CD14-positive monocyte (primary cell): ENCODE results near the gene NOB1. TPM values are rescaled to one million over a fixed set of nuclear protein-coding genes. Genes with fewer than 3 reads are reported as not detected.

Experiments used
- DNase-seq, 3 donors: peaks; one replicate each; pipeline ENCODE4 v3.0.0-alpha.2; 2011 to 2022
- H2AFZ ChIP-seq: 2 replicates; pipeline ENCODE4 v1.6.0; 2012; ENCODE audit warnings: mild to moderate bottlenecking, low read depth, low read length, inconsistent platforms; ENCODE audit not compliant: insufficient read depth, poor library complexity, severe bottlenecking
- H3K27ac ChIP-seq, 2 donors: 1 replicate in 1 of 2; 2 replicates in 1 of 2; pipeline ENCODE4 v1.5.1; 2012 to 2013; ENCODE audit warnings: low read length in 2 of 2, control low read depth in 1 of 2, inconsistent platforms in 1 of 2, low read depth in 1 of 2, mild to moderate bottlenecking in 1 of 2
- H3K27me3 ChIP-seq, 2 donors: one replicate each; pipeline versions ENCODE4 v1.6.0 to v1.6.1; 2011 to 2013; ENCODE audit warnings: low read length in 2 of 2; ENCODE audit not compliant: control insufficient read depth in 2 of 2, insufficient read depth in 2 of 2
- H3K36me3 ChIP-seq, 2 donors: replicated peaks in 1 of 2; 1 replicate in 1 of 2; 2 replicates in 1 of 2; pipeline versions ENCODE4 v1.5.1 to v1.6.1; 2012 to 2013; ENCODE audit warnings: low read length in 2 of 2, control low read depth in 1 of 2, inconsistent platforms in 1 of 2, mild to moderate bottlenecking in 1 of 2; ENCODE audit not compliant: insufficient read depth in 2 of 2, control insufficient read depth in 1 of 2
- H3K4me1 ChIP-seq, 2 donors: 1 replicate in 1 of 2; 2 replicates in 1 of 2; pipeline versions ENCODE4 v1.5.1 to v1.6.1; 2012 to 2013; ENCODE audit warnings: low read length in 2 of 2, control low read depth in 1 of 2, inconsistent platforms in 1 of 2, mild to moderate bottlenecking in 1 of 2, moderate library complexity in 1 of 2; ENCODE audit not compliant: insufficient read depth in 2 of 2, control insufficient read depth in 1 of 2
- H3K4me2 ChIP-seq: replicated peaks from 2 replicates; pipeline ENCODE3; 2012; ENCODE audit warnings: low read length, moderate library complexity, mild to moderate bottlenecking; ENCODE audit not compliant: poor library complexity, severe bottlenecking; ENCODE audit errors: extremely low read depth
- H3K4me3 ChIP-seq, 3 experiments: fragments of 200-600 bp in 1 of 3; sonication (generic) in 1 of 3; replicated peaks in 1 of 3; 1 replicate in 2 of 3; 2 replicates in 1 of 3; pipeline ENCODE4 v1.5.1; 2011 to 2013; ENCODE audit warnings: low read length in 3 of 3, mild to moderate bottlenecking in 3 of 3, control low read depth in 2 of 3, low read depth in 2 of 3, inconsistent platforms in 1 of 3, moderate library complexity in 1 of 3
- H3K79me2 ChIP-seq: 2 replicates; pipeline ENCODE4 v1.6.0; 2012; ENCODE audit warnings: mild to moderate bottlenecking, control low read depth, inconsistent platforms, low read length, moderate library complexity; ENCODE audit not compliant: insufficient read depth
- H3K9ac ChIP-seq: 2 replicates; pipeline ENCODE4 v1.6.0; 2017; ENCODE audit warnings: low read length, mild to moderate bottlenecking; ENCODE audit not compliant: insufficient read depth, poor library complexity, severe bottlenecking
- H3K9me3 ChIP-seq, 2 donors: replicated peaks in 1 of 2; 1 replicate in 1 of 2; 2 replicates in 1 of 2; pipeline versions ENCODE4 v1.5.1 to v1.6.1; 2012 to 2013; ENCODE audit warnings: low read length in 2 of 2, control low read depth in 1 of 2; ENCODE audit not compliant: control insufficient read depth in 1 of 2, insufficient read depth in 1 of 2
- H4K20me1 ChIP-seq: 2 replicates; pipeline ENCODE4 v1.6.0; 2012; ENCODE audit warnings: mild to moderate bottlenecking, low read length, control low read depth, moderate library complexity; ENCODE audit not compliant: insufficient read depth
- H3K27ac Mint-ChIP-seq, 7 donors: one replicate each; pipeline ENCODE4 v1.8.0; 2020; ENCODE audit warnings: mild to moderate bottlenecking in 7 of 7, mixed read lengths in 7 of 7, moderate library complexity in 6 of 7, inconsistent platforms in 2 of 7
- H3K27me3 Mint-ChIP-seq, 3 donors: one replicate each; pipeline ENCODE4 v1.8.0; 2021 to 2022; ENCODE audit warnings: low read depth in 3 of 3, mild to moderate bottlenecking in 3 of 3, mixed read lengths in 3 of 3, moderate library complexity in 3 of 3, inconsistent platforms in 1 of 3
- H3K36me3 Mint-ChIP-seq, 2 donors: one replicate each; pipeline ENCODE4 v1.8.0; 2020; ENCODE audit warnings: mixed read lengths in 2 of 2, inconsistent platforms in 1 of 2, mild to moderate bottlenecking in 1 of 2
- H3K4me1 Mint-ChIP-seq: one replicate; pipeline ENCODE4 v1.8.0; 2020; ENCODE audit warnings: mild to moderate bottlenecking, mixed read lengths
- H3K4me3 Mint-ChIP-seq, 2 donors: one replicate each; pipeline ENCODE4 v1.8.0; 2020; ENCODE audit warnings: mild to moderate bottlenecking in 2 of 2, mixed read lengths in 2 of 2, moderate library complexity in 1 of 2
- H3K9me3 Mint-ChIP-seq, 7 donors: one replicate each; pipeline ENCODE4 v1.8.0; 2020 to 2022; ENCODE audit warnings: mixed read lengths in 7 of 7, mild to moderate bottlenecking in 6 of 7, moderate library complexity in 6 of 7, inconsistent platforms in 2 of 7
- WGBS: methylation state at CpG from one replicate; pipeline ENCODE4 v1.1.5; 2013; ENCODE audit warnings: missing lambda C conversion rate; ENCODE audit not compliant: insufficient coverage; 5-methylcytosine and 5-hydroxymethylcytosine counted together
- intact Hi-C, 2 donors: fragments of 100-400 bp; cut with micrococcal nuclease; formaldehyde crosslinking; loops; one replicate each; pipeline versions ENCODE4 v1.15.0 to v1.15.1; 2023
- polyA plus RNA-seq, 3 donors: library from polyadenylated mRNA; depleted of rRNA in 1 of 3; unstranded in 2 of 3; stranded (reverse) in 1 of 3; fragments of 300-500 nt in 2 of 3; fragments of >200 nt in 1 of 3; fragmentation: Illumina TruSeq in 2 of 3; gene quantifications; 1 replicate in 2 of 3; 2 replicates in 1 of 3; pipeline ENCODE4 v1.2.3, GENCODE V29; 2012 to 2021
- TF ChIP-seq, protein P1 (sequence below): fragments of 200-600 bp; IDR thresholded peaks from one replicate; pipeline ENCODE4 v1.8.0; 2022; ENCODE audit warnings: antibody characterized with exemption, mild to moderate bottlenecking

Gene NOB1
- polyA plus RNA-seq, 3 donors, result 15.7 to 27.5 (median 18.0) TPM

DNA sequence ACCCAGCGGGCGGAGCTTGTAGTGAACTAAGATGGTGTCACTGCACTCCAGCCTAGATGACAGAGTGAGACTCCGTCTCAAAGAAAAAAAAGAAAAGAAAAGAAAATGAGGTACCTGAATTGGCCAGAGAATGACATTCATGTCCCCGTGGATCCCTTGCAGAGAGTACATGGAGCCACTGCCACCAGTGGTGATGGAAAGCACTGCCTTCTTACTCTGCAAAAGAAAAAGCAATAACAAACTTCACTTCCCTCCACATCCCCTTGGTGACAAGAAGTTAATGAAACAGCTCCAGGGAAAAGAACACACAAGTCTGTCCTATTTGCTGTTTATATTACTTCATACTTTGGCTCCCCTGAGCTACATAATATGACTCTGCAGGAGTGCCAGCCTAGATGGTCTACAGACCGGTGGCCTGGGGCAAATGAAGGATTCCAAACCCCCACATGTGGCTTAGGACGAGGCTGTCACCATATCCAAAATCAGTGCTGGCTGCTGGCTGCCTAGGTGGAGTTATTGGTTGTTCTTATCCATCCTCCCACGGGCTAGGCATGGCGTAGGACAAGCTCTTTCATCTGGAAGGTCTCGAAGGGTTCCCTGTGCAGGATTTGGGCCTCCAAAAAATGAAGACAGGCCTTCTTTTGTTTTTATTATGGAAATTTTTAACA is 41.7 kb downstream of the NOB1 start:
- Histone ChIP-seq H4K20me1 (no peaks in the 10 kb centered on the region), H3K4me3 (no peak overlapping the region), H3K27ac (no peak overlapping the region), H3K9ac (no peak overlapping the region), H3K36me3 (peaks cover 0 to 6% of the 10 kb centered on the region in 2 donors), H3K9me3 (no peaks in the 10 kb centered on the region), H3K27me3 (no peaks in the 10 kb centered on the region), H3K4me1 (no peaks in the 10 kb centered on the region), H3K4me2 (no peak overlapping the region), H2AFZ (no peak overlapping the region), H3K79me2 (no peaks in the 10 kb centered on the region)
- Mint-ChIP-seq H3K4me1 (no peaks in the 10 kb centered on the region), H3K27ac (no peak overlapping the region), H3K36me3 (peaks cover 8 to 17% of the 10 kb centered on the region in 2 donors), H3K9me3 (no peaks in the 10 kb centered on the region), H3K4me3 (no peak overlapping the region), H3K27me3 (peaks cover 0 to 2% (median 0%) of the 10 kb centered on the region in 3 donors)
- intact Hi-C loops, result loop anchor here in 1 of 2 donors (5.0 kb wide), 1 partner anchor 39 kb away; the partner anchor contains the start of gene NOB1
- TF ChIP-seq, protein P1, sequence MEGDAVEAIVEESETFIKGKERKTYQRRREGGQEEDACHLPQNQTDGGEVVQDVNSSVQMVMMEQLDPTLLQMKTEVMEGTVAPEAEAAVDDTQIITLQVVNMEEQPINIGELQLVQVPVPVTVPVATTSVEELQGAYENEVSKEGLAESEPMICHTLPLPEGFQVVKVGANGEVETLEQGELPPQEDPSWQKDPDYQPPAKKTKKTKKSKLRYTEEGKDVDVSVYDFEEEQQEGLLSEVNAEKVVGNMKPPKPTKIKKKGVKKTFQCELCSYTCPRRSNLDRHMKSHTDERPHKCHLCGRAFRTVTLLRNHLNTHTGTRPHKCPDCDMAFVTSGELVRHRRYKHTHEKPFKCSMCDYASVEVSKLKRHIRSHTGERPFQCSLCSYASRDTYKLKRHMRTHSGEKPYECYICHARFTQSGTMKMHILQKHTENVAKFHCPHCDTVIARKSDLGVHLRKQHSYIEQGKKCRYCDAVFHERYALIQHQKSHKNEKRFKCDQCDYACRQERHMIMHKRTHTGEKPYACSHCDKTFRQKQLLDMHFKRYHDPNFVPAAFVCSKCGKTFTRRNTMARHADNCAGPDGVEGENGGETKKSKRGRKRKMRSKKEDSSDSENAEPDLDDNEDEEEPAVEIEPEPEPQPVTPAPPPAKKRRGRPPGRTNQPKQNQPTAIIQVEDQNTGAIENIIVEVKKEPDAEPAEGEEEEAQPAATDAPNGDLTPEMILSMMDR, result no peak
- WGBS, result 100% methylated on average over 3 of the region's 9 CpGs
- no peak for DNase-seq

DNA sequence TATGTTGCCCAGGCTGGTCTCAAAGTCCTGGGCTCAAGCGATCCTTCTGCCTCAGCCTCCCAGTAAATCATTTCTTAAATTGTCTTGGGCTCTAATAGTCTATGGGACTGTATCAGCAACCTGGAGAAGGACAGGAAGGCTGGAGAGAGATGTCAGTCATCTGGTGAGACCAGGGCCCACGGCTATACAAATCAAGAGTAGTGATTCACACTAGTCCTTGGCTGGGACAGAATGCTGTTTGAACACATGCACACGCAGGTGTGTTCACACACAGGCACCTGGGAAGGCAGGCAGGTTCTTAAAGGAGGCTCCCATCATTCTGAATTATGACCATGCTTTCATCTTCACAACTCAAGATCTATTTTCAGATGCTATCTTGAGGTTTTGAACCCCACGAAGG is 42.4 kb downstream of the NOB1 start:
- Mint-ChIP-seq H3K27ac (no peak overlapping the region), H3K36me3 (peaks cover 10 to 19% of the 10 kb centered on the region in 2 donors), H3K4me3 (no peak overlapping the region), H3K27me3 (peaks cover 0 to 2% (median 0%) of the 10 kb centered on the region in 3 donors), H3K4me1 (no peaks in the 10 kb centered on the region), H3K9me3 (no peaks in the 10 kb centered on the region)
- intact Hi-C loops, result loop anchor here in 1 of 2 donors (5.0 kb wide), 1 partner anchor 40 kb away; the partner anchor contains the start of gene NOB1
- Histone ChIP-seq H3K9ac (no peak overlapping the region), H3K4me1 (no peaks in the 10 kb centered on the region), H3K4me2 (no peak overlapping the region), H2AFZ (no peak overlapping the region), H4K20me1 (no peaks in the 10 kb centered on the region), H3K4me3 (no peak overlapping the region), H3K36me3 (peaks cover 0 to 6% of the 10 kb centered on the region in 2 donors), H3K27ac (no peak overlapping the region), H3K9me3 (no peaks in the 10 kb centered on the region), H3K79me2 (no peaks in the 10 kb centered on the region), H3K27me3 (no peaks in the 10 kb centered on the region)
- no peak for DNase-seq
- WGBS, result 100% methylated on average over 3 of the region's 4 CpGs
- TF ChIP-seq, protein P1, result no peak
